Measurements from ENCODE around the gene LRP1B.
"Not testable (repeated sequence)": the region's sequence is repeated elsewhere in the genome, so short reads cannot be mapped to it uniquely, and the experiment has no call there.

Gene LRP1B

DNA sequence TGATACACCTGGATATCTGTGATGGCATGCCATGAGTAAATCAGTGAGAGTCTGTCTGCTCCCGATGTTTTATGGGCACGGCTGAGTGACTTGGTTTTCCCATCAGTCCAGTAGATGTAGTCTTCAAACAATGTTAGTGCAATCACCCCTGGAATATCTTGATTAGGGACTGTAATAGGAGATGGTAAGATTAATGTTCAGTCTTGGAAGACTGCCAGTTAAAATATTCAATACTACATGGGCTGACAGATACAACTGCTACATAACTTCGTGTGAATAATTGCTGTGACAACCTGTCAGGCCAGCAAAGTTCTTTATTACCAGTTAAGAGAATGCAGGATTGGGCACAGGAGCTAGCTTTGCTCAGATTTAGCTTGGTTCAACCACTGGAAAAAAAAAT, 1673.3 kb downstream of the LRP1B start:
- DNase-seq: no peak

DNA sequence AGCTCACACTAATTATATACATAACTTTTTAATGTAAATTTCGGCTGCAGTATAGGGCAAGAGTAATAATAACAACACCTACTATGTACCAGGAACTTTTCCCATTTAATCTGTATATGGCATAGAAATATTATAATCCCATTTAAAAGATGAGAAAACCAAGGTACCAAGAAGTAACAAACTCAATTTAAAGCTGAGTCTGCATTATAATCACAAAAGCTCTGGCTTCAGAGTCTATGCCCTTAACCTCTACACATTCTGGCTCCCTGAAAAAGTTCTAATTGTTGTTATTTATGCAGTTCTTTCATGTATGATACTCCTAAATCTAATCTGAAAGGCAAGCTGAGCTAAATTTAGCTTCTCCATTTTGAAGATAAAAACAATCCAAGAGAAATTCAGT, 1675.5 kb downstream of the LRP1B start:
- no peak for DNase-seq

DNA sequence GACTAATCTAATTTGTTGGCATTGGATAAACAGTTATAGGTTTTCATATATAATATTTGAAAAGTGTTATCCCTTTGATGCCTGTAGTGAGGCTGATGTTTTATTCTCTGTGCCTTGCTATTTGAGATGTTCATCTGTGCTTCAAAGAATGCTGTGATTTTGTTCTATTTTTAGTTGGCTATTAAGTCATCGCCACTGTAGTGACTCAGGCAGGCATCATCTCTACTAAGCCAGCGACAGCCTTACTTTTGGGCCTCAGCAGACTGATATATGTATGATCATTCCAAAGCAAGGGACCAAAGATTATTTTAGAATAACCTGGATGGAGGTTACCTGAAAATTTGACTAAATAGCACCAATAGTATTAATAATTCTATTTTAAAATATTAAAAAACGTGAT, 1676.1 kb downstream of the LRP1B start:
- DNase-seq: no peak

DNA sequence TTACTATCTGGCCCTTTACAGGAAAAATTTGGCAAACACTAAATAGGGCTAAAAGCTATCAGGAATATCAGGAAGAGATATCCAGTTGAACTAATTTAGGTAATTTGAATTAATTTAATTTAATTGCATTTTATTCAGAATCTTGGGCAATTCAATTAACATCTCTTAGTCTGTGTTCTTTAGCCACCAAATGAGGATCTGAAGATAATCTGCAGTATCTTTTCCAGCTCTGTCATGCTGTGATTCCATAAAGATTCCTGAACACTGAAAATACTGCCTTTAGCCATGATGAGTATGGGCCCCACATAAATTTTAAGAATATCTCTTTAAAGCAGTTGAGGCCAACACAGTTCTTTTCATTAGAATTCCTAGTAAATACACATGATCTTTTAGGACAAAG, 1679.5 kb downstream of the LRP1B start:
- DNase-seq: no peak

DNA sequence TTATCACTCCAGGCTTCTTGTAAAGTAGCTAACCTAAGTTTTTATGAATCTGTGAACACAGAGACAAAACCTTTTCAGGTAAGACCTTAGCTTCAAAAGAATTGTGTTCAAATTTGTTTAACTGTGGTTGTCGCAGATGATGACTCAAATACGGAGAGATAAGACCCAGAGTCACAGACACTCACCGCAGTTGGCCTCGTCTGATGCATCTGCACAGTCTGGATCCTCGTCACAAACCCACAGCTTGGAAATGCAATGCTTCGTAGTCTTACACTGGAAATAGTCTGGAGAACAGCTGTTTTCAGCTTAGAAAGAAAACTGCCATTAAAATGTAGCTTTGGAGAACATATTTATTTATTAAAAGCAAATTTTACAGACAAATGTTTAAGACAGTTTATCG, 1688.5 kb downstream of the LRP1B start:
- DNase-seq: no peak

DNA sequence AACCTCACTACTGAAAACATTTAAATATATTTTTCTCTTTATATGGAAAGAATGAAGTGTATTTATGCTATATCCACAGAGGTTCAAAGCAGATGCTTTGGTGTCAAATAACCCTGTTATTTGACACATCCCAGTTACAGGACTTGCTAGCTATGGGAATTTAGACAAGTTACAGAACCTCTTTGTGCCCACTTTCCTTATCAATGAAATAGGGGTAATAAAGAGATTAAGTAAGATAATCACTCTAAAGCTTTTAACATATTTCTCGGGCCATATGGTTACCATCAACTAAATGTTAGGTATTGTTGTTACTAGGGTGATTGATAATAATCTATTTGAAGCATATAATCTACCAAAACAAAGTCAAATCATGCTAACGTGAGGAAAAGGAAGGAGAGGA, 1690.0 kb downstream of the LRP1B start:
- no peak for DNase-seq

DNA sequence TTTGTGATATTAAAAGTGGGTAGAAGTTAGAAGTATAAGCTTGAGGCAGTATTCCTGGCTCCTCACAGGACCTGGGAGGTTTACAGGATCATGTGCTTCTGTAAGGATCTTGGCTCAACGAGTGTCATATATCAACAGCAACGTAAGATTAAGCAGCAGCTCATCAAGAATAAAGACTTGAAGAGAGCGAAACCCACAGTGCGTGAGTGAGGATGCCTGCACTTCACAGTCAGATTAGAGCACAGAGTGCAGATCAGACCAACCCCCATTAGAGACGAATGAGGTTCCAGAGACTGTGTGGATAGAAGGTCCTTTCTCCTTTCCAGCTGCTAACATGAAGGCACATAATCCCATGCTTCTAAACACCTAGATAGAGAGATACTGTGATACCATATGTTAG, 1693.9 kb downstream of the LRP1B start:
- no peak for DNase-seq

DNA sequence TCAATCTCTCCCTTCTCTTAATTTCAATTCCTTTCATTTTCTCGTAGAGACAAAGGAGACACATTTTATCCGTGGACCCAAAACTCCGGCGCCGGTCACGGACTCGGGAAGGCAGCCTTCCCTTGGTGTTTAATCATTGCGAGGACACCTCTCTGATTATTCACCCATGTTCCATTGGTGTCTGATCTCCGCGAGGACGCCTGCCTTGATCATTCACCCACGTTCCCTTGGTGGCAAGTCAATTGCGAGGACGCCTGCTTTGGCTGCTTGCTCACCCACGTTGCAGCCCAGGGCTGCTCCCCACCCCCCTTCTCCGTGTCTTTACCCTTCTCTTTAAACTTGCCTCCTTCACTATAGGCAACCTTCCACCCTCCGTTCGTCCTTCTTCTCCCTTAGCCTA, 1703.8 kb downstream of the LRP1B start:
- DNase-seq: not testable (repeated sequence)

DNA sequence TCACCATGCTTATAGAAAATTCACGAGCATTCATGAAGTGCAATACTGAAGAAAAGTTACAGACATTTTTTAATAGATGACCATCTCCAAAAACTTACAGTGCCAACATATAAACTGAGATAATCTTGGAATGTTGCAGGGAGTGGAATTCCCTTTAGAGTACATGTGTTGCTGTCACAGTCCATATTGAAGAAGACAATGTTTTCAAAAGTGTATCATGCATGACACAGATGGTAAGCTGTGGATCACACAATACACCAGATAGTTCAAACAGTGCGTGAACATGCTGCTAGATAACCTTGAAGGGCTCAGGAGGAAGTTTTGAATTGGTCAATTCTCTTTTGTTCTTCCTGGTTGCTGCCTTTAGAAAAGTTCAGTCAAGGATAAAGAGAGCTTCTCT, 1706.3 kb downstream of the LRP1B start:
- no peak for DNase-seq

DNA sequence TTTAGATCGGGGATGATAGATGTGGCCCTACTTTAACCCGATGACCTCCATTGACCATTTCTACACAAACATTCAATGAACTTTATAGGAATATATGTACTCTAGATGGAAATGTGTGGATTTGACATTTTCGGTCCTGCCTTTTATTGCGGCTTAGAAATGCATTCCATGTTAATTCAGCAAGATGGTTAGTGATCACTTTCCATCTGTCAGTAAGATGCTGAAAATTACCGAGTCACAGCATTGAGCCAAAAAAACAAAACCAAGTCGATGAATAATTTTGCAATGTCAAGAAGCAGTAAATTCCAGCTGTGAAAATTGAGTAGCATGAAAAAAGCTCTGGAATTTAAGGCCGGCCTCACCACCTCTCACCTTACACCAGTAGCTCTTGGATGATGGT, 1708.1 kb downstream of the LRP1B start:
- DNase-seq: no peak

DNA sequence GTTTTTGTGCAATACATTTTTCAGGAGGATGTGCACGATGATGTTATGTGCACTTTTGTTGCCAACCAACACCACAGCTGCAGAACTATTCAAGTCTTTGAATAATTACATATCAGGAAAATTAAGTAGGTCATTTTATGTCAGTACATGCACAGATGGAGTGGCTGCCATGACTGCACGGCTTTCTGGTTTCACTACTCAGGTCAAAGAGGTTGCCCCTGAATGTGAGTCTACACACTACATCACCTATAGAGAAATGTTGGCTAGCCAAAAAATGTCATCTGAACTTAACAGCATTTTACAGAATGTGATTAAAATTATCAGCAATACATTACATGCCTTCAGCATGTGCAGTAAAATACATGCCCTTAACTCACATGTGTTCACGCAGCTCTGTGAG, 1713.3 kb downstream of the LRP1B start:
- no peak for DNase-seq

DNA sequence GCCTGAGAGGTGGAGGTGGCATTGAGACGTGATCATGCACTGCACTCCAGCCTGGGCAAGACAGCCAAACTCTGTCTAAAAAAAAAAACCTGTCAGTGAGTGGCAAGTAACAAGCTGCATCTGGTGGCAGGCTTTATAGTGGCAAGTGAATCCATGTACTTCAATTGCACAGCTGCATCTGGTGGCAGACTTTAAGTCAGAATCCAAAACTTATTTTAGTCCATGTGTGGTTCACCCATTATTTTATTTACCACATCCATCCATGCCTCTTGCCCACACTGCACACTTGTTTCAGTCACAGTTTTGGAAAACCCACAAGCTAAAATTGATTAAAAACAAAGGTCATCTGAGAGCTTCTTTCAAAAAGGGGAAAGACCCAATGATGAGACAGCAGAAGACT, 1714.2 kb downstream of the LRP1B start:
- no peak for DNase-seq

DNA sequence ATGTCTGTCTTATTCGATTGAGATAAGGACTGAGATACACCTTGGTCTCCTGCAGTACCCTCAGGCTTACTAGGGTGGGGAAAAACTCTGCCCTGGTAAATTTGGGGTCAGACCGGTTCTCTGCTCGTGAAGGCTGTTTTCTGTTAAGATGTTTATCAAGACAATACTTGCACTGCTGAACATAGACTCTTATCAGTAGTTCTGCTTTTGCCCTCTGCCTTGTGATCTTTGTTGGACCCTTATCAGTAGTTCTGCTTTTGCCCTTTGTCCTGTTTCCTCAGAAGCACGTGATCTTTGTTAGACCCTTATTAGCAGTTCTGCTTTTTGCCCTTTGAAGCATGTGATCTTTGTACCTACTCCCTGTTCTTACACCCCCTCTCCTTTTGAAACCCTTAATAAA, 1715.8 kb downstream of the LRP1B start:
- not testable (repeated sequence) for DNase-seq

DNA sequence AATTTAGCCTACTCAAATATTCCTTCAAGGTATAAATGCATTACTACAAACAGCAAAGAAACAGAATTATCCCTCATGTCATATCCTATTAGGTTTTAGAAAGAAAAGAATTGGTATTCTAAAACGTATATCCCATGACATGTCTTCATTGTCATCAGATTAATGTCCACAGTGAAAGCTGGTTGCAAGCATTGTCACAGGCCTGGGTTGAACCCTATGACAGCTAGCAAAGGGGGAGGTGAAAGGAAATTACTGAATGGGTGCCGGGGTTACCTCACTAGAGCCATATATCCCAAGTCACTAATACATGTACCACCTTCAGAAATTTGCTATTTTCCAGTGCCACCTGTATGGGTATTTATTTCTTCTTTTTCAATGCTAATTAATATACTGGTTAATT, 1720.1 kb downstream of the LRP1B start:
- DNase-seq: no peak

DNA sequence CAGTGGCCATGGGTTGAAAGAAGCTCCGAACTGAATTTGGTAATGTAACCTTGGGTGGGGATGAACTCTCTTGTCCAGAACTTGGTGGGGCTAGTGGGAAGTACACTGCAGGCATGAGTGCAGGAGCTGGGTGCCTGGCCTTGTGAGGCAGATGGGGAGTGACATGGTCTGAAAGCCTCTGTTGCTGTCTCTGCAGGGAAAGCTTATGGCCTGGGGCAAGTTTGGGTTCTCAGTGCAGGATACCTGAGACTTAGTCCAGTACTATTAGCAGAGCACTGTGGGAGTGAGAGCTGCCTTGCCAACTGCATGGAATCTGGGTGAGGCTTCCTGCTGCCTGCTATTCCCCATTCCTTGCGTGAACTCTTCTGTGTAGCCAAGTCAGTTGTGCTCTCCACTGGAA, 1729.8 kb downstream of the LRP1B start:
- DNase-seq: no peak

DNA sequence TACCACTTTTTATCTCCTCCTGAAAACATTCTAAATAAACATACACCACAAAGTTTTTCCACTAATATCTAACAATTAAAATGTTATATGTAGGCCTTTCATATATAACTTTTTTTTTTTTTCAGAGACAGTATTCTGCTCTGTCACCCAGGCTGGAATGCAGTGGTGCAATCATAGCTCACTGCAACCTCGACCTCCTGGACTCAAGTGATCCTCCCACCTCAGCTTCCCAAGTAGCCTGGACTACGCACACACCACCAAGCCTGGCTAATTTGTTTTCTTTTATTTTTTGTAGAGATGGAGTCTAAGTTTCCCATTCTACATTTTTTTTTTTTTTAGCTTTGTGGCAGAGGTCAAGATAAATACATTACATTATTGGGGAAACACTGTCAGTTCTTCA, 1738.0 kb downstream of the LRP1B start:
- no peak for DNase-seq

DNA sequence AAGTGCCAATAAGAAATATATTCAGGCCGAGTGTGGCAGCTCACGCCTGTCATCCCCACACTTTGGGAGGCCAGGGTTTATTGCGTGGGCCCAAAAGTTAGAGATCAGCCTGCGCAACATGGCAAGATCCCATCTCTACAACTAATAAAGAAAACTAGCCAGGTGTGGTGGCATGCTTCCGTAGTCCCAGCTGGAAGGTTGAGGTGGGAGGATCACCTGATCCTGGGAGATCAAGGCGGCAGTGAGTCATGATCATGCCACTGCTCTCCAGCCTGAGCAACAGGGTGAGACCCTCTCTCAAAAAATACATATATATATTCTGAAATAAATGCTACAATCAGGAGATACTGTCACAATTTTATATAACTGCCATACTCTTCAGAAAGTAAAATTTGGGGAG, 1745.9 kb downstream of the LRP1B start:
- DNase-seq: no peak

DNA sequence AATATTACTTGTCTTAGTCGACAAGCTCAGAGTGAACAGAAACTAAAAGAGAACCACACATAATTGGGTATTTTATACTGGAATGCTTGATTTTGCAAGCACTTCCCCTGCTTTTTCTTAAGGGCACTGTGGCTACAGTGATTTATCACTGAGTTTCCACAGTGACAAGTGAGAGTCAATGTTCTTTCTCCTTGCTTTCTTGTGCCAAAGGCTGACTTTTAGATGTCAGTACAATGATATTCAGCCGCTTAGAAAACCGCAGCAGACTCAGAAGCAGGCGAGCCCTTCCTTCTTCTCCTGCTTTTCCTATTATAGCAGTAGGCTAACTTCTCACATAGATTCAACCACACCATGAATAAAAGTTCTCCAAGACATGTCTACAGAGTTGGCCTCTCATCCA, 1747.0 kb downstream of the LRP1B start:
- no peak for DNase-seq

DNA sequence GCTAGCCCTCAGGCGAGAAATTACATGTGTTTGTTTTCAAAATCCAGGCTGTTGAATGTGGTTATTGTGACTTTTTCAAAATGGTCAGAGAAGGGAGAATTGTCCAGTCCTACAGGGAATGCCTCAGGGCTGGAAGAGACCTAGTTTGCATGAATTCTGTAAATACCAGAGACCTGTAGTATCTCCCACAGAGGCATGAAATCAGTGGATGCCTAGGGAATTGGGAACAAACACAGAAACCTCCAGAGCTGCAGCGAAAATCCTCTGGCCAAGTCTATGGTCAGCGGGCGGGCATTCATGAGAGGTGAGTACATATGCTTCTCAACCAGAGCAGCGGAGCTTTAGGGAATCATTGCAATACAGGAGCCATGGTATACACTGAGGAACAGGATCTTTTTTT, 1754.1 kb downstream of the LRP1B start:
- DNase-seq: no peak

DNA sequence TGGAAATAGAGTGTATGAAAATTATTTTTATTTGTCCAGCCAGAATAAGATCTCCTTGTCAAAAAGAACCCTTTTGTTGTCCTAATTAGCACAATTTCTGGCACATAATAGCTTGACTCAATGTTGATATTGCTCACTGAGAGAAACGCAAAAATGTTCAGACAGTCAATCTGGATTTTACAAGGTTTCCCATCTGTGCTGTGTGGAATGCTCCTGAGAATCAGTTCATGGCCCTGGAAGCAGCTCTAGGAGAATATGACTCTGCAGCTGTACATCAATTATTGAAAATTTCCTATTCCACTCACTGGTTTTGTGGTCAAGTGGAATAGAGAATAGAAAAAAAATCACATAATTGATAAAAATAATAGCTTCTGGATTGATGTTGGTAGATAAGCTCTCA, 1767.7 kb downstream of the LRP1B start:
- DNase-seq: no peak

DNA sequence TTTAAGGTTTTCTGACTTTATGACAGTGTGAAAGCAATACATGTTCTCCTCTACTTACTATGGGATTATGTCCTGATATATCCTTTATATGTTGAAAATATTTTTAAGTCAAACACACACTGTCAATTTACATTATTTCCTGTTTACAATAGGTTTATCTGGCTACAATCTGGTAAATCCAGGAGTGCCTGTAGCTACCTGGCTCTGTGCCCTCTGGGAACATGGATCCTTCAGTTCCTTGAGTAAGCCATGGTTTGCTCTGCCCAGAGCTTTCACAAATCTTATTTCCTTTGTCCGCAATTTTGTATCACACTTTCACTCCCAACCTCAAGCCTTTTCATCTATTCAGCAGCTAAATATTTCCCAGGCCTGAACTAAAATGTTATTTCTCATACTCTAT, 1768.5 kb downstream of the LRP1B start:
- DNase-seq: no peak

DNA sequence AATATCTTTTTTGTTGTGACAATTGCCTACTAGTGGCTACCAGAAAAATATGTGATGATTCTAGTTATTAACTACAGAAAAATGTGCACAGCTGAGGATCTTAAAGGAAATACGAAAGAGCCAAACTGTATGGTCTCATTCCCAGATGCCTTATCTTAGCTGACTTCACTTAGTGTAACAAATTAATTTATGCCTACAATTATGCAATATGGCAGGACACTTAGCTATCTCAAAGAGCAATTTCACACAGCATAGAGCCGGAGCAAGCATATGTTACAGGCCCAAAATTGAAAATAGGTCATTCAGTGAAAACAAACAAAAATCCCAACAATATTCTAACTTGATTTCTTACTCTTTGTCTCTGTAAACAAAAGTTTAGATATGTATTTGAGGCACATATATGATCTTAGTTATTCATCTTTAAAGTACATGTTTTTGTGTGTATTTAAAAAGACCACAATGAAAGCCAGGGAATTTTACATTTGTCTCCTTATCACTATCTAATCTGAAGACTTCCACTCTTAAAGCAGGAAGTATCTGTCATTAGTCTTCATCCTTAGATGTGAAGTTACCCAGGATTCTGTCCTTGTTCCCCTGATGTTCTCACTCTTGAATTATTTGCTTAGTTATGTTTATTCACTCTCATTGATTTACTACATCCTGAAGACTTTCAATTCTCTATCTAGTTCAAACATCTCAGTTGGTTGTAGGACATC, 1771.6 kb downstream of the LRP1B start:
- no peak for DNase-seq

DNA sequence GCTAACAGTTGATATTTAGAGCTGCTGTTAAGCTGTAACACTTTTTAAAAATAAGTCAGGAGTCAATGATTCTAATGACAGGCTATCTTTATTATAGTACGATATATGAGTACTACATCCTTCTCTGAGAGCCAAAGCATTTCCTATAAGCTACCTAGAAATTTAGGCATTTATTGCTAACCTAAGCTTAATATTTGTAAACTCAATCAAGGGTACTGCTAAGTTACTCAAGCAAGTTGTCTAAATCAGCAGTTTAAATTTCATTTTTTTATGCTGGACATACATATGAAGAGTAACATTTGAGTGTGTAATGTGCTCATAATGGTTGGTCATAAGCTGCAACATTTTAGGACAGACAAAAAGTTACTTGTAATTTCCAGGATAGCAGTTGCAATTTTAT, 1774.1 kb downstream of the LRP1B start:
- DNase-seq: no peak

DNA sequence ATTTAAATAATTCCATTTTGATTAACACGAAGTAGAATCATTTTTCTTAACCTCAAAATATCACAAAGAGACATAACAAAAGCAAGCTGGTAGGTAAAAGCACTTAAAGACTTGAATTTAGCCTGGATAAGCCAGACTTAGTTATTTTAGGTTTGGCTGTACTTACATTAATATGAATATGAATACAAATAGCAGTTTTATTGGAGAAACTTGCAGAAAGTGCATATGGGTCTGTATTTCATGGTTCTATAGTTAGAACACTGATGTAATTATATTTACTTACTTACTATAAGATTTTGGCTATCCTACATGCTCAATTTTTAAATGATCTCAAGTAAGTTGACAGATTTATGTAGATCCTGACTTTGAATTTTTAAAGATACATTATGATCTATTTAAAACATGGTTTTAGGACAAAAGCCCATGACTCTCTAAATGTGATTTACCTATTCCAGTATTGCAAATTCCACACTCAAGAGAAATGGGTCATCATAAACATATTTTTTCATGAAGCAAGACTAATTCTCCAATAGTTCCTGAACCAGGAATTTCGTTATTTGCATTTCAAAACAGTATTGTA, 1775.2 kb downstream of the LRP1B start:
- DNase-seq: no peak

DNA sequence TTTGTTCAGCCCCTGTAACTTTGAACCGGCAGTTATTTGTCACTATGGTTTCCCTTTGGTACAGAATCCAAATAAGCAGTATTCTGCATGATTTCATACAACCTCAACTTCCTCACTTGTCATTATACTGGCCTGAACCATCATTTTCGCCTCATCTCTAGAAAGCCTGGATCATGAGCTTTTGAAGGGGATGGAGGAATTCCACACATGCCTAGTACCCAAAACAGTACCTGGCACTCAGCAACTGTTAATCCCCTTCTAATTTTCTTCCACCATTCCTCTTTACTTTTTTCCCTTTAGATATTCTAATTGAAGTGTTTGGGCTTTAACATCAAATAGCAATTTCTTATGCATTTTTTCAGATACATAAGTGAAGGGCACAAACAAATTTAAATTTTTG, 1776.3 kb downstream of the LRP1B start:
- DNase-seq: no peak
